GM21528 (cell line): ENCODE data around the gene ZNF814.
"Not testable (repeated sequence)": the region's sequence is repeated elsewhere in the genome, so short reads cannot be mapped to it uniquely, and the experiment has no call there.

Experiments
- ATAC-seq: cut with Tn5 transposase; IDR thresholded peaks from one replicate; pipeline ENCODE4 v1.9.1; 2021; ENCODE audit warnings: mild to moderate bottlenecking, moderate library complexity; ENCODE audit not compliant: unreplicated experiment, low FRiP score

ZNF814 gene

GRCh38 chr19:57888560-57889231 is at the start of gene ZNF814:
ZNF814 (minus strand) TSS chr19:57889037; CDS start chr19:57888802, 235 bp downstream.
- ATAC-seq: peak; percentile 69

- no peak for ATAC-seq
Observed at GRCh38 chr19:57935731-57936130, 46.9 kb upstream of the ZNF814 start.

GRCh38 chr19:57934820-57935665 is 46.2 kb upstream of the ZNF814 start, which contains the start of gene ZNF418:
ZNF418 (minus strand) TSS chr19:57935402; CDS start chr19:57933822, 1,580 bp downstream.
- no peak for ATAC-seq

- no peak for ATAC-seq
Observed at GRCh38 chr19:57927587-57927986, 38.8 kb upstream of the ZNF814 start.

- ATAC-seq: peak; percentile 96
Observed at GRCh38 chr19:57916168-57916995, 27.5 kb upstream of the ZNF814 start, which contains the start of gene ZNF417. ZNF417 (minus strand) TSS chr19:57916592; CDS start chr19:57916411, 181 bp downstream.

GRCh38 chr19:57914531-57914930 is 25.7 kb upstream of the ZNF814 start:
- ATAC-seq: no peak

- no peak for ATAC-seq
Observed at GRCh38 chr19:57907394-57907793, 18.6 kb upstream of the ZNF814 start.

GRCh38 chr19:57905258-57905657 is 16.4 kb upstream of the ZNF814 start:
- ATAC-seq: no peak

- ATAC-seq: no peak
Observed at GRCh38 chr19:57903618-57904184, 14.9 kb upstream of the ZNF814 start.

- ATAC-seq: no peak
Observed at GRCh38 chr19:57900311-57900710, 11.5 kb upstream of the ZNF814 start.

GRCh38 chr19:57890706-57891105 is 1.9 kb upstream of the ZNF814 start:
- ATAC-seq: not testable (repeated sequence)

- no peak for ATAC-seq
Observed at GRCh38 chr19:57888107-57888559, 704 bp downstream of the ZNF814 start.

GRCh38 chr19:57887195-57887941 is 1.5 kb downstream of the ZNF814 start:
- ATAC-seq: no peak

GRCh38 chr19:57886046-57886445 is 2.8 kb downstream of the ZNF814 start:
- ATAC-seq: no peak

GRCh38 chr19:57873883-57874799 is 14.7 kb downstream of the ZNF814 start:
- not testable (repeated sequence) for ATAC-seq

GRCh38 chr19:57872450-57872849 is 16.4 kb downstream of the ZNF814 start:
- ATAC-seq: no peak

- no peak for ATAC-seq
Observed at GRCh38 chr19:57870225-57870624, 18.6 kb downstream of the ZNF814 start.

- ATAC-seq: not testable (repeated sequence)
Observed at GRCh38 chr19:57869655-57870054, 19.2 kb downstream of the ZNF814 start.
